ENCODE data around the gene RPS6KA5.
"Not testable (repeated sequence)": the region's sequence is repeated elsewhere in the genome, so short reads cannot be mapped to it uniquely, and the experiment has no call there.

RPS6KA5 gene

DNA sequence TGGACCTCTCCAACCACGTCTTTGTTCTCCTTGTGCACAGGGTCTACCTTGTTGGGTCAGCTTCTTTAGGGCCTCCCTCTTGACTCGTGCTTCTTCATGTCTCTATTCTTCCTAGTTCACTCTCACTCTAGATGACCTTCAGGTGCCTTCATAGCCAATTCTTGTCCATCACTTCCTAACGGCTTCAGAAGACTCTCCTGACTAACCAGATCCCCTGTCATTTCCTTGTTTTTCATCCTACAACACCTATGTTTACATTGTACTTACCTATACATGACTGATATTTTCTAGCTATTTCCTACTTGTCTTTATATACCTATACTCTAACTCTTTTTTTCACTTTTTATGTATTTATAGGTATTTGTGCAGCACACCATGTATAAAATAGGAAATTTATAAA is 117.1 kb downstream of the RPS6KA5 start:
- no peak for TF ChIP-seq CTCF (IDR thresholded peaks at IDR 0.05; ENCODE audit: extremely low read depth, insufficient read depth, missing control alignments)
- DNase-seq (ENCODE audit: low spot score), result no peak
- in situ Hi-C loops (cut with MboI; ENCODE audit: low pct_unique_long_range_greater_than_20kb, low sequenced_read_pairs, unreplicated experiment), result no loop called here

DNA sequence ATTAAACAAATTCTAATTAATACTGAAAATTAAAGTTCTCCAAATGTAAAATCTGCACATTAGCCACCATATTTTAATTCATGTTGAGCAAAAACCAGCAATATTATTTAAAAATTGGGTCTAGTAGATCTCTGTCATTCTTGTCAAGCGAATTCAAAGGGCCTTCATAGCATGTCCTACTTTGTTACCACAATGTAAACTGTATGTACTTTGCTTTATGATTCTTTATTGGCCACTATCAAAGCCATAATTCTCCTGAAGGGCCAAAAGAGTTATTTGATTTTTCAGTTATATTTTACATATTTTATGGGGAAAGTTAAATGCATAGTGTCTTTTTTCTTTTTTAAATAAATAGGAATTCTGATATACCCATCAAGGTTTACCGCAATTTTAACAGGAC is 117.9 kb downstream of the RPS6KA5 start:
- no peak for DNase-seq (ENCODE audit: low spot score)
- in situ Hi-C loops (cut with MboI; ENCODE audit: low pct_unique_long_range_greater_than_20kb, low sequenced_read_pairs, unreplicated experiment), result no loop called here
- TF ChIP-seq CTCF (IDR thresholded peaks at IDR 0.05; ENCODE audit: extremely low read depth, insufficient read depth, missing control alignments), result no peak

DNA sequence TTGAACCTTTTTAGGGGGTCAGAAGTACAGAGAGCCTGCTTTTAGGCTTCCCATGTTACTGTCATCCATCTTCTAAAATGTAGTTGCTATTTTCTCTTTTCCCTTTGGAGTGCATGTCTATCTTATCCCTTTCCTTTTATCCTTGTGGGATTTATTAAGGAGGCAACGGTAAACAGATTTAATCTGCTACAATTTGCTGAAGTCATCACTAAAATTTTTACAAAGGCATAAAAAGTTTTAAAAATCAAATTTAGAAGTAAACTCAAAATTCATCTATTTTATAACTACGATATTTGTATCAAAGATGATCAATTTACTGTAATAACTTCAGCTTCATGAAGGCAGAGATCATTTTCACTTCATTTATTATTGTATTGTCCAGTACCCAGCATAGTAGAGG is 118.7 kb downstream of the RPS6KA5 start:
- no peak for TF ChIP-seq CTCF (IDR thresholded peaks at IDR 0.05; ENCODE audit: extremely low read depth, insufficient read depth, missing control alignments)
- in situ Hi-C loops (cut with MboI; ENCODE audit: low pct_unique_long_range_greater_than_20kb, low sequenced_read_pairs, unreplicated experiment), result no loop called here
- no peak for DNase-seq (ENCODE audit: low spot score)

- no peak for DNase-seq (ENCODE audit: low spot score)
- in situ Hi-C loops (cut with MboI; ENCODE audit: low pct_unique_long_range_greater_than_20kb, low sequenced_read_pairs, unreplicated experiment), result no loop called here
Measured at GRCh38 chr14:90940318-90940962, 120.0 kb downstream of the RPS6KA5 start.

DNA sequence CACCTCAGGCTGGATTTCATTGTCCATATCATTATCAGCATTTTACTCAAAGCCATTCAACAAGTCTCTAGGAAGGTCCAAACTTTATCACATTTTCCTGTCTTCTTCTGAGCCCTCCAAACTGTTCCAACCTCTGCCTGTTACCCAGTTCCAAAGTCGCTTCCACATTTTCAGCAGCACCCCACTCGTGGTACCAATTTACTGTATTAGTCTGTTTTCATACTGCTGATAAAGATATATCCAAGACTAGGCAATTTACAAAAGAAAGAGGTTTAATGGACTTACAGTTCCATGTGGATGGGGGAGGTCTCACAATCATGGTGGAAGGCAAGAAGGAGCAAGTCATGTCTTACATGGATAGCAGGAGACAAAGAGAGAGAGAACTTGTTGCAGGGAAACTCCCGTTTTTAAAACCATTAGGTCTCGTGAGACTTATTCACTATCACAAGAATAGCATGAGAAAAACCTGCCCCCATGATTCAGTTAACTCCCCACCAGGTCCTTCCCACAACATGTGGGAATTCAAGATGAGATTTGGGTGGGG is 121.1 kb downstream of the RPS6KA5 start:
- in situ Hi-C loops (cut with MboI; ENCODE audit: low pct_unique_long_range_greater_than_20kb, low sequenced_read_pairs, unreplicated experiment); DNase-seq (ENCODE audit: low spot score): not testable (repeated sequence)

More at GRCh38 chr14:90940318-90940962, 120.0 kb downstream of the RPS6KA5 start:
- TF ChIP-seq CTCF (IDR thresholded peaks at IDR 0.05; ENCODE audit: extremely low read depth, insufficient read depth, missing control alignments), result no peak

- no peak for DNase-seq (ENCODE audit: low spot score)
- TF ChIP-seq CTCF (IDR thresholded peaks at IDR 0.05; ENCODE audit: extremely low read depth, insufficient read depth, missing control alignments), result no peak
- in situ Hi-C loops (cut with MboI; ENCODE audit: low pct_unique_long_range_greater_than_20kb, low sequenced_read_pairs, unreplicated experiment), result no loop called here
Measured at GRCh38 chr14:90938615-90939014, 121.8 kb downstream of the RPS6KA5 start.

GRCh38 chr14:90936757-90937440 is 123.5 kb downstream of the RPS6KA5 start:
- in situ Hi-C loops (cut with MboI; ENCODE audit: low pct_unique_long_range_greater_than_20kb, low sequenced_read_pairs, unreplicated experiment), result no loop called here
- TF ChIP-seq CTCF (IDR thresholded peaks at IDR 0.05; ENCODE audit: extremely low read depth, insufficient read depth, missing control alignments), result no peak
- no peak for DNase-seq (ENCODE audit: low spot score)

All from GM13977 (cell line).